Stomach smooth muscle (tissue), 2 donors: ENCODE measurements around the gene MTRR.

ENCODE experiments used
- H3K27ac ChIP-seq: one replicate; pipeline ENCODE4 v1.7.0; 2013; ENCODE audit warnings: mild to moderate bottlenecking, low read length, inconsistent platforms
- H3K27me3 ChIP-seq, 2 donors: one replicate each; pipeline ENCODE4 v1.7.0; 2013; ENCODE audit warnings: low read length in 2 of 2; ENCODE audit not compliant: insufficient read depth in 2 of 2, control insufficient read depth in 1 of 2
- H3K36me3 ChIP-seq, 2 donors: one replicate each; pipeline ENCODE4 v1.7.0; 2013; ENCODE audit warnings: low read length in 2 of 2; ENCODE audit not compliant: control insufficient read depth in 2 of 2, insufficient read depth in 2 of 2
- H3K4me1 ChIP-seq: one replicate; pipeline ENCODE4 v1.7.0; 2013; ENCODE audit warnings: low read length; ENCODE audit not compliant: control insufficient read depth, insufficient read depth
- H3K4me3 ChIP-seq, 2 donors: one replicate each; pipeline ENCODE4 v1.7.0; 2013; ENCODE audit warnings: low read length in 2 of 2
- H3K9ac ChIP-seq, 2 donors: one replicate each; pipeline ENCODE4 v1.7.0; 2013; ENCODE audit warnings: low read length in 2 of 2, mild to moderate bottlenecking in 1 of 2
- H3K9me3 ChIP-seq, 2 donors: one replicate each; pipeline ENCODE4 v1.7.0; 2013; ENCODE audit warnings: low read length in 2 of 2; ENCODE audit not compliant: control insufficient read depth in 2 of 2
- donor health status: healthy.
- donor health status: Pancreatic carcinoma.

The MTRR gene

DNA sequence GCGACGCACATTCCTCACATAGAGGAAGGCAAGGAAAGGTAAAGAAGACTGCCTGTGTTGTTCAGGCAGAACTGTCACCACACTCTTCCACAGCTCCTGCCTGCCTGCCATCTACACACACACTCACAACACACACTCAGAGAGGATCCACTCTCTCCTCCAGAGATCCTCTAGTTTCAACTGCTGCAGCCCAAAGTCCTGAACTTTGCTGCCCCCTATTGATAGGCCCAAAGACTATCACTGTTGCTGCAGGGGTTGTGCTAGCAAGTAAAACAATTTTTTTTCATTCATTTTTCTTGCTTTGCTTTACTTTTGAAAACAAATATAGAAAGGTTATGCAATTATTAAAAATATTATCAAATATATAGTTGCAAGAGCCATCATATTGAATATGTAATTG is 12.1 kb upstream of the MTRR start:
- Histone ChIP-seq H3K27me3 (no peaks in the 10 kb centered on the region), H3K36me3 (peaks cover 8 to 13% of the 10 kb centered on the region in 2 donors), H3K9me3 (no peaks in the 10 kb centered on the region), H3K27ac (no peak overlapping the region), H3K4me1 (no peaks in the 10 kb centered on the region), H3K9ac (no peak overlapping the region), H3K4me3 (no peak overlapping the region)

- no peaks in the 10 kb centered on the region for H3K9me3 ChIP-seq
- H3K4me3 ChIP-seq: no peak overlapping the region
- H3K27ac ChIP-seq: no peak overlapping the region
- no peak overlapping the region for H3K9ac ChIP-seq
- H3K27me3 ChIP-seq: no peaks in the 10 kb centered on the region
- no peaks in the 10 kb centered on the region for H3K4me1 ChIP-seq
- peaks cover 10 to 16% of the 10 kb centered on the region in 2 donors for H3K36me3 ChIP-seq
Measured at GRCh38 chr5:7857361-7857760, 11.6 kb upstream of the MTRR start.

DNA sequence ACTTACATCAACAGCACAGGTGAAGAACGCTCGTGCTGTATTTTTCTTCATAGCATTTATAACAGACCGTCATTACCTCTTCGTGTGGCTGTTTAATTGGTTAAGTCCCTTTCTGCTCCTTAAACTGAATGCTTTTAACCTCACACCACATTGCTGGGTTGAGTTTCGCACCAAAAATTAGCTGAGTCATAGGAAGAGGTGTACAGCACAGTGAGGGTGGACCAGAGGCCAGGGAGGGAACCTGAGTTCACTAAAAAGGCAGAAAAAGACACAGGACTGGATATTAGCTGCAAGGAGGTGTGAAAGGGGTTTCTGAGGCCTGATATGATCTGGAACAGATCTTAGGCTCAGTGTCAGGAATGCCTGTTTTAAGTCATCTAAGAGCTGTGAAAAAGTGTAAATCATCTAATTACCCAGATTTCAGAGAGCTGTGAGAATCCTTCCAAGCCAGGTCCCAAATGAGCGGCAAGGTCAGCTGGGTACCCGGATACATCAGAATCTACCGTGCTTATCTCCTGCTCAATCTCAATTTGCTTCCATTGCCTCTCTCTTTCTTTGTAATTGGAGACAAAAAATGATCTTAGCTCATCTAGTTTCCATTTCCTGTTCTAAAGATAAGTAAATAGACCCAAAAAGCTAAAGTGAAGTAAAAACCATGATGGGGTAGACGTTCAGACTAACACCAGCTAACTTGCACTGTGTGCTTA is 10.9 kb upstream of the MTRR start:
- Histone ChIP-seq H3K36me3 (peaks cover 16% of the 10 kb centered on the region in 2 donors), H3K27ac (no peak overlapping the region), H3K4me1 (no peaks in the 10 kb centered on the region), H3K4me3 (no peak overlapping the region), H3K27me3 (no peaks in the 10 kb centered on the region), H3K9ac (no peak overlapping the region), H3K9me3 (no peaks in the 10 kb centered on the region)

DNA sequence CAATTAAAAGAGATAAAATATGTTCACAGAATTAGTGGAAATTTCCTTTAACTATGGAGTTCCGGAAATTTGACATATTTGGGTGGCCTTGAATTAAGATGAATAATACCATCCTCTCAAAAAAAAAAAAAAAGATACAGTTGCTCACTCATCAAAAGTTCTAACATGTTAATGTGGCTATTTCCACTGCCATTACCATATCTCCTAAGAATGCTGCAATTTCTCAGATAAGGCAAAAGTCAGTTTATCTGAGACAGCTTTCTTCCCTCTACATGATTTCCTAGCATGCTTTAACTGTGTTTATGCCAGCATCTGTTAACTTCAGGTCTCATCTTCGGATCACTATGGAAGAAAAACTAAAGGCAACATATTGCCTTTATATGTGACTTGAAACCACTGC is 2.8 kb upstream of the MTRR start:
- peaks cover 7% of the 10 kb centered on the region for H3K4me1 ChIP-seq
- no peaks in the 10 kb centered on the region for H3K27me3 ChIP-seq
- H3K4me3 ChIP-seq: no peak overlapping the region
- peaks cover 6 to 16% of the 10 kb centered on the region in 2 donors for H3K36me3 ChIP-seq
- H3K9me3 ChIP-seq: no peaks in the 10 kb centered on the region
- no peak overlapping the region for H3K9ac ChIP-seq
- H3K27ac ChIP-seq: no peak overlapping the region

- no peak overlapping the region for H3K4me3 ChIP-seq
- no peak overlapping the region for H3K9ac ChIP-seq
- H3K4me1 ChIP-seq: peaks cover 7% of the 10 kb centered on the region
- no peak overlapping the region for H3K27ac ChIP-seq
- H3K36me3 ChIP-seq: peaks cover 0 to 10% of the 10 kb centered on the region in 2 donors
- H3K27me3 ChIP-seq: no peaks in the 10 kb centered on the region
- H3K9me3 ChIP-seq: no peaks in the 10 kb centered on the region
Measured at GRCh38 chr5:7867260-7867659, 1.7 kb upstream of the MTRR start.

DNA sequence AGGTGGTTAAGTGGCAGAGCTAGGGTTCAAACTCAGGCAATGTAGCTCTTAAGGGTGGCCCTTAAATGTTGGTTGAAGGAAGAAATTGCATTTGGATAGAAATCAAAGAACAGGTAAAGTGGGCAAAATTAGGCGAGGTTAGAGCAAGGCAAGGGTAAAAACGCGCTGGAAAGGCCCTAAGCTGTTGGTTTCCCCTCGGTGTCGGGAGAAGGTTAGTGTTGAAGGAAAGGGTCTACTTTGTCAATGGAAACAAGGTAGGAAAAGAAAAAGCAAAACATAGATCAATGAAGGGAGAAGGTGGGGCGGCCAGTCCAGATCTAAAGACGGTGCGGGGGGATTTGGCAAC is 548 bp upstream of the MTRR start:
- Histone ChIP-seq H3K9ac (peak overlapping the region; percentile 82 to 84), H3K36me3 (peaks cover 0 to 4% of the 10 kb centered on the region in 2 donors), H3K4me3 (peak overlapping the region; percentile 86 to 97), H3K27ac (peak overlapping the region; percentile 37), H3K27me3 (no peaks in the 10 kb centered on the region), H3K9me3 (no peaks in the 10 kb centered on the region), H3K4me1 (peaks cover 7% of the 10 kb centered on the region)

- H3K4me3 ChIP-seq: peak overlapping the region; percentile 86 to 97
- no peaks in the 10 kb centered on the region for H3K27me3 ChIP-seq
- peak overlapping the region; percentile 82 to 84 for H3K9ac ChIP-seq
- peaks cover 0 to 4% of the 10 kb centered on the region in 2 donors for H3K36me3 ChIP-seq
- H3K9me3 ChIP-seq: no peaks in the 10 kb centered on the region
- peak overlapping the region; percentile 37 for H3K27ac ChIP-seq
- peaks cover 7% of the 10 kb centered on the region for H3K4me1 ChIP-seq
Measured at GRCh38 chr5:7869474-7870136, 657 bp downstream of the MTRR start.

DNA sequence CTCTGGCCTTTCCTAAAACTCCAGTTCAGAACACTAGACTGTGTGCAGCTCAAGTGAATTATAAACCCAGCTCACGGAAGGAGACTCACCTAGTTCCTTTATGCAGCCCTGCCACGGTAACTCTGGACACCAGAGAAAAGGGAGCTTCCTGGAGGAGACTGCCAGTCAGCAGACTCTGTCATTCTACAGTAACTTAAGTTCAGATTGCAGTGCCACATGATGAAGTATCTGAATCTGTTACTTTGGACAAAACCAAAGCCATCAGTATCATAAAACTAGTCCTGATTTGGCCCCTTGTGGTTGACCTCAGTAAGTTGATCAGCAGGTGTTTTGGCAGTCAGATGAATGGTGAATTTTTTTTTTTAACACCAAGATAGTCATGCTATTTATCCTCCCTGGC is 2.7 kb downstream of the MTRR start:
- Histone ChIP-seq H3K4me1 (peaks cover 7% of the 10 kb centered on the region), H3K36me3 (peaks cover 9 to 11% of the 10 kb centered on the region in 2 donors), H3K4me3 (no peak overlapping the region), H3K27me3 (no peaks in the 10 kb centered on the region), H3K9me3 (no peaks in the 10 kb centered on the region), H3K9ac (no peak overlapping the region), H3K27ac (no peak overlapping the region)

GRCh38 chr5:7872517-7873130 is 3.7 kb downstream of the MTRR start:
- Histone ChIP-seq H3K27me3 (no peaks in the 10 kb centered on the region), H3K36me3 (peaks cover 12 to 16% of the 10 kb centered on the region in 2 donors), H3K27ac (no peak overlapping the region), H3K9me3 (no peaks in the 10 kb centered on the region), H3K4me1 (peaks cover 3% of the 10 kb centered on the region), H3K9ac (no peak overlapping the region), H3K4me3 (no peak overlapping the region)

GRCh38 chr5:7873216-7873615 is 4.3 kb downstream of the MTRR start:
- Histone ChIP-seq H3K36me3 (peaks cover 18 to 21% of the 10 kb centered on the region in 2 donors), H3K9me3 (no peaks in the 10 kb centered on the region), H3K27me3 (no peaks in the 10 kb centered on the region), H3K27ac (no peak overlapping the region), H3K4me1 (no peaks in the 10 kb centered on the region), H3K9ac (no peak overlapping the region), H3K4me3 (no peak overlapping the region)

DNA sequence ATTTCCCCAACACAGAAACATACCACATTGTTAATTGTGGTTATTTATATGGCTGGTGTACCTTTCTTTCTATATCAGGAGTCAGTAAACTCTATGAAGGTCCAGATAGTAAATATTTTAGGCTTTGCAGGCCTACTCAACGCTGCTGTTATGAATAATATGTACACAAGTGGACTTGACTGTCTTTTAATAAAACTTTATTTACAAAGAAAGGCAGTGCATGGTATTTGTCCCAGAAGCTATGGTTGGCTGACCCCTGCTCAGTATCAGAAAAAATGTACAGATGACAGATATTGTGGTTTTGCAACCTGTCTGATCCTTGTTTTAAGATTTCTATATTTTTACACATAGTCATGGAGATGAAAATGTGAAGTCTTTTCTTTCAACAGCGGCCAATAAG is 5.7 kb downstream of the MTRR start:
- H3K36me3 ChIP-seq: peaks cover 27 to 28% of the 10 kb centered on the region in 2 donors

More for the DNA sequence above, 5.7 kb downstream of the MTRR start:
- Histone ChIP-seq H3K9ac (no peak overlapping the region), H3K4me3 (no peak overlapping the region), H3K9me3 (no peaks in the 10 kb centered on the region), H3K27ac (no peak overlapping the region), H3K4me1 (no peaks in the 10 kb centered on the region), H3K27me3 (no peaks in the 10 kb centered on the region)
